Right lobe of liver (tissue), 4 donors: ENCODE measurements around the gene TRIM17.

Source experiments
- POLR2A ChIP-seq: fragments of 450-650 bp; IDR thresholded peaks from one replicate; pipeline ENCODE4 v1.6.1; 2017; ENCODE audit warnings: antibody characterized with exemption, mild to moderate bottlenecking
- TF ChIP-seq, protein P1 (sequence below), 4 donors: fragments of 200-600 bp in 3 of 4; fragments of 450-650 bp in 1 of 4; IDR thresholded peaks; one replicate each; pipeline versions ENCODE4 v1.5.1 to v1.8.0; 2016 to 2022; ENCODE audit warnings: antibody characterized with exemption in 4 of 4, mild to moderate bottlenecking in 2 of 4
- donor health status: DM: no; HTN: no; CAD: no.
- donor health status: DM: no; HTN: no; CAD: no.
- donor health status: DM: no; HTN: yes; CAD: no.

DNA sequence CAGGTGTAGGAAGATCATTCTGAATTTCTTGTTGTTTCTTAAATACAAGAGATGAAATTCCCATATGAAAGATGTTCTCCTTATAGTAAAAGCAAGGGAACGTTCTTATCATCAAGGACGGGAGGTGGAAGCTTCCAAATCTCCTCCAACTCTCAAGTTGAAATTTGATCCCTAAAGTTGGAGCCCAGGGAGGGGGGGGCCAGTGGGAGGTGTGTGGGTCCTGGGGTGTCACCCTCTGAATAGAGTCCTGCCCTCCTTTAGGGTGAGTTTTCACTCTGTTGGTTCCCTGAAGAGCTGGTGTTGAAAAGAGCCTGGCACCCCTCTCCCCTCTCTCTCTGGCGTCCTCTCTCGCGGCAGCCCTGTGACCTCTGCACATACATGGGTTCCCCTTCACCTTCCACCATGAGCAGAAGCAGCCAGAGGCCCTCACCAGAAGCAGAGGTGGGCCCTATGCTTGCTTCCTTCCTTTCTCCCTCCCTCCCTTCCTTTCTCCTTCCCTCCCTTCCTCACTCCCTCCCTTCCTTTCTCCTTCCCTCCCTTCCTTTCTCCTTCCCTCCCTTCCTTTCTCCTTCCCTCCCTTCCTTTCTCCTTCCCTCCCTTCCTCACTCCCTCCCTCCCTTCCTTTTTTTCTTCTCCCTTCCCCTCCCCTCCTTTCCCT is 10.0 kb upstream of the TRIM17 start:
- TF ChIP-seq, protein P1, sequence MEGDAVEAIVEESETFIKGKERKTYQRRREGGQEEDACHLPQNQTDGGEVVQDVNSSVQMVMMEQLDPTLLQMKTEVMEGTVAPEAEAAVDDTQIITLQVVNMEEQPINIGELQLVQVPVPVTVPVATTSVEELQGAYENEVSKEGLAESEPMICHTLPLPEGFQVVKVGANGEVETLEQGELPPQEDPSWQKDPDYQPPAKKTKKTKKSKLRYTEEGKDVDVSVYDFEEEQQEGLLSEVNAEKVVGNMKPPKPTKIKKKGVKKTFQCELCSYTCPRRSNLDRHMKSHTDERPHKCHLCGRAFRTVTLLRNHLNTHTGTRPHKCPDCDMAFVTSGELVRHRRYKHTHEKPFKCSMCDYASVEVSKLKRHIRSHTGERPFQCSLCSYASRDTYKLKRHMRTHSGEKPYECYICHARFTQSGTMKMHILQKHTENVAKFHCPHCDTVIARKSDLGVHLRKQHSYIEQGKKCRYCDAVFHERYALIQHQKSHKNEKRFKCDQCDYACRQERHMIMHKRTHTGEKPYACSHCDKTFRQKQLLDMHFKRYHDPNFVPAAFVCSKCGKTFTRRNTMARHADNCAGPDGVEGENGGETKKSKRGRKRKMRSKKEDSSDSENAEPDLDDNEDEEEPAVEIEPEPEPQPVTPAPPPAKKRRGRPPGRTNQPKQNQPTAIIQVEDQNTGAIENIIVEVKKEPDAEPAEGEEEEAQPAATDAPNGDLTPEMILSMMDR (IDR thresholded peaks at IDR 0.05) = no peak
- TF ChIP-seq POLR2A = no peak
